Vagina (tissue), 2 donors: ENCODE results near the gene NOXA1. TPM values are rescaled to one million over a fixed set of nuclear protein-coding genes. Genes with fewer than 3 reads are reported as not detected.
"Not testable (repeated sequence)": the region's sequence is repeated elsewhere in the genome, so short reads cannot be mapped to it uniquely, and the experiment has no call there.

Experiments
- DNase-seq, 2 donors: peaks; one replicate each; pipeline ENCODE4 v3.0.0-alpha.2; 2017; ENCODE audit errors: extremely low spot score in 2 of 2
- H3K27ac ChIP-seq: fragments of 200-600 bp; sonication (generic); one replicate; pipeline ENCODE4 v1.5.1; 2019
- H3K27me3 ChIP-seq: fragments of 200-600 bp; sonication (generic); one replicate; pipeline ENCODE4 v1.5.1; 2019
- H3K36me3 ChIP-seq, 2 donors: fragments of 200-600 bp; sonication (generic); one replicate each; pipeline ENCODE4 v1.5.1; 2017 to 2019
- H3K4me1 ChIP-seq: fragments of 200-600 bp; sonication (generic); one replicate; pipeline ENCODE4 v1.5.1; 2019
- H3K4me3 ChIP-seq, 2 donors: fragments of 200-600 bp; sonication (generic); 1 replicate in 1 of 2; 2 replicates in 1 of 2; pipeline ENCODE4 v1.5.1; 2016 to 2019
- H3K9me3 ChIP-seq: fragments of 200-600 bp; sonication (generic); one replicate; pipeline ENCODE4 v1.5.1; 2019
- POLR2A ChIP-seq, 2 donors: fragments of 450-650 bp; IDR thresholded peaks; one replicate each; pipeline ENCODE4 v1.6.1; 2017; ENCODE audit warnings: antibody characterized with exemption in 2 of 2, mild to moderate bottlenecking in 2 of 2, moderate library complexity in 2 of 2
- POLR2AphosphoS5 ChIP-seq, 2 donors: sonication (generic); formaldehyde crosslinking; IDR thresholded peaks; one replicate each; pipeline ENCODE4 v1.9.0; 2017; ENCODE audit warnings: antibody characterized with exemption in 2 of 2, mild to moderate bottlenecking in 2 of 2, low read depth in 1 of 2; ENCODE audit not compliant: insufficient read depth in 1 of 2
- intact Hi-C: fragments of 100-400 bp; cut with DNase I; formaldehyde crosslinking; loops from one replicate; pipeline ENCODE4 v1.15.1; 2023
- total RNA-seq: library from RNA; depleted of rRNA; stranded (reverse); fragments of >200 nt; gene quantifications from one replicate; pipeline ENCODE4 v1.2.3, GENCODE V29; 2016
- TF ChIP-seq, protein P1 (sequence below), 3 experiments: fragments of 450-650 bp in 2 of 3; fragments of 200-600 bp in 1 of 3; sonication (generic) in 1 of 3; IDR thresholded peaks; one replicate each; pipeline ENCODE4 v1.5.1; 2017 to 2019; ENCODE audit warnings: antibody characterized with exemption in 3 of 3, mild to moderate bottlenecking in 2 of 3, moderate library complexity in 2 of 3

Gene NOXA1
- total RNA-seq, 1 donor from 2014 or later, result 2.9 TPM

DNA sequence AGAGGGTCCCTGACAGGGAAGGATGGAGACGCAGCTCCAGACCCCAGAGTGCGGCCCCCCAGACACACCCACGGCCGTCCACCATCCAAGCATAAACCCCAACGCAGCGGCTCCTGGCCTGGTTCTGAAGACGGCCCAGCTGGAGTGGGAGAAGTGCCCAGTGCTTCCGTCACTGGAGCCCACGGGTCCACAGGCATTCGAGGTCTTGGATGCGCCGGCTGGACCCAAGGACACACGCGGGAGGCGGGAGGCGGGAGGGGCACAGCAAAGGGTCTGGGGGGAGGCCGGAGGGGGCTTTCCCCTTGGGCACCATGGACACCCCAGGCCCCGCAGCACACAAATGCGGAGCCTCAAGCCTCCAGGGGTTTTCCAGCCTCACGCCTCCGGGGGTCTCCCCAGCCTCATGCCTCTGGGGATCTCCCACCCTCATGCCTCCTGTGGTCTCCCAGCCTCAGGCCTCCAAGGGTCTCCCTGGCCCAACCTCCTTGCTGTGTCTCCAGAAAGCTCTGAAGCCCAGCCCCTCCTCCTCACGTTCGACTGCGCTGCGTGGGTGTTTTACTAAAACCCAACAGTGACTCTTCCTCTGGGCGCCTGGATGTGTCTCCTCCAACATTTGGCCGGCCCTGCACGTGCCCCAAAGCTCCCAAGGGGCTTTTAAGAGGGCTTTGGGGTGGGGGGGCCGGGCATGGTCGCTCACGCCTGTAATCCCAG lies 15.4 kb upstream of the NOXA1 start:
- H3K9me3 ChIP-seq, result no peaks in the 10 kb centered on the region
- H3K4me3 ChIP-seq, result peak overlapping the region; percentile 39 to 53
- H3K27me3 ChIP-seq, result no peaks in the 10 kb centered on the region
- DNase-seq, result no peak
- intact Hi-C loops, result loop anchor here (5.0 kb wide), 1 partner anchor 110 kb away; no protein-coding TSS in a partner anchor
- H3K27ac ChIP-seq, result peak overlapping the region; percentile 51
- peaks cover 40% of the 10 kb centered on the region for H3K4me1 ChIP-seq
- H3K36me3 ChIP-seq, result no peaks in the 10 kb centered on the region
- no peak for TF ChIP-seq POLR2A (IDR thresholded peaks at IDR 0.05)
- TF ChIP-seq, protein P1, sequence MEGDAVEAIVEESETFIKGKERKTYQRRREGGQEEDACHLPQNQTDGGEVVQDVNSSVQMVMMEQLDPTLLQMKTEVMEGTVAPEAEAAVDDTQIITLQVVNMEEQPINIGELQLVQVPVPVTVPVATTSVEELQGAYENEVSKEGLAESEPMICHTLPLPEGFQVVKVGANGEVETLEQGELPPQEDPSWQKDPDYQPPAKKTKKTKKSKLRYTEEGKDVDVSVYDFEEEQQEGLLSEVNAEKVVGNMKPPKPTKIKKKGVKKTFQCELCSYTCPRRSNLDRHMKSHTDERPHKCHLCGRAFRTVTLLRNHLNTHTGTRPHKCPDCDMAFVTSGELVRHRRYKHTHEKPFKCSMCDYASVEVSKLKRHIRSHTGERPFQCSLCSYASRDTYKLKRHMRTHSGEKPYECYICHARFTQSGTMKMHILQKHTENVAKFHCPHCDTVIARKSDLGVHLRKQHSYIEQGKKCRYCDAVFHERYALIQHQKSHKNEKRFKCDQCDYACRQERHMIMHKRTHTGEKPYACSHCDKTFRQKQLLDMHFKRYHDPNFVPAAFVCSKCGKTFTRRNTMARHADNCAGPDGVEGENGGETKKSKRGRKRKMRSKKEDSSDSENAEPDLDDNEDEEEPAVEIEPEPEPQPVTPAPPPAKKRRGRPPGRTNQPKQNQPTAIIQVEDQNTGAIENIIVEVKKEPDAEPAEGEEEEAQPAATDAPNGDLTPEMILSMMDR (IDR thresholded peaks at IDR 0.05), result no peak
- TF ChIP-seq POLR2AphosphoS5 (IDR thresholded peaks at IDR 0.05; ENCODE audit: insufficient read depth in 1 of 2, low read depth in 1 of 2), result no peak

DNA sequence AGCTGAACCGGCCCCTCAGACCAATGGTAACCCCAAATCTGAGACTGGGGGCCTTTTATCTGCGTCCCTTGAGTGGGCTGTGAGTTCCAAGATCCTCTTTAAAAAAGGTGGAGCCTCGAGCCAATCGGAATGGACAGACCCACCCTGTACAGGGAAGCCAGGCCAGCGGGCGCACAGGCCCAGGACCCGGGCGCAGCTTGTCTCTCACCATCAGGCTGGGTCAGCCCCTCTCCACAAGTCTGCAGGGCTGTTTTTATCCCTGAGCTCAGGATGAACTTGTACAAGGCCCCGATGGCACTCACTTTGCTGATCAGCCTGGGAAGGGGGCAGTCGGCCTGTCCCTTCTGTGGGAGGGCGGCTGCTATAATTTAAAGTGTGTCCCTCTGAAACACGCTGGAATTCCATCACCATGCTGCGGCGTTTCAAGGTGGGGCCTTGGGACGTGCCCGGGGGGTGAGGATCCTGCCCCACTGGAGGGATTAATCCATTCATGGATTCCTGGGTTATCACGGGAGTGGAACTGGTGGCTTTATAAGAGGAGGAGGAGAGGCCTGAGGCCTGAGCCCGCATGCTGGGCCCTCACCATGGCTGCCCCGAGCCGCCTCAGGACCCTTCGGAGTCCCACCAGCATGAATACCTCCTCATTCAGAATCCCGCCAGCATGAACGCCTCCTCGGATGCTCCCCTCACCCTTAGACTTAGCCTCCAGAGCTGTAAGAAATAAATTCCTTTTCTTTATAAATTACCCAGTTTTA lies 14.4 kb upstream of the NOXA1 start:
- no peak for DNase-seq
- H3K4me3 ChIP-seq, result no peak overlapping the region
- no peaks in the 10 kb centered on the region for H3K9me3 ChIP-seq
- H3K27ac ChIP-seq, result no peak overlapping the region
- intact Hi-C loops, result loop anchor here (5.0 kb wide), 1 partner anchor 112 kb away; no protein-coding TSS in a partner anchor
- TF ChIP-seq, protein P1 (IDR thresholded peaks at IDR 0.05), result no peak
- no peak for TF ChIP-seq POLR2A (IDR thresholded peaks at IDR 0.05)
- no peak for TF ChIP-seq POLR2AphosphoS5 (IDR thresholded peaks at IDR 0.05; ENCODE audit: insufficient read depth in 1 of 2, low read depth in 1 of 2)
- no peaks in the 10 kb centered on the region for H3K27me3 ChIP-seq
- H3K4me1 ChIP-seq, result peaks cover 42% of the 10 kb centered on the region
- H3K36me3 ChIP-seq, result no peaks in the 10 kb centered on the region

GRCh38 chr9:137409515-137409914 lies 13.7 kb upstream of the NOXA1 start:
- DNase-seq, result no peak
- H3K27ac ChIP-seq, result no peak overlapping the region
- H3K4me3 ChIP-seq, result no peak overlapping the region
- peaks cover 42% of the 10 kb centered on the region for H3K4me1 ChIP-seq
- no peak for TF ChIP-seq POLR2A (IDR thresholded peaks at IDR 0.05)
- TF ChIP-seq POLR2AphosphoS5 (IDR thresholded peaks at IDR 0.05; ENCODE audit: insufficient read depth in 1 of 2, low read depth in 1 of 2), result no peak
- TF ChIP-seq, protein P1 (IDR thresholded peaks at IDR 0.05), result no peak
- intact Hi-C loops, result loop anchor here (5.0 kb wide), 1 partner anchor 112 kb away; no protein-coding TSS in a partner anchor
- H3K36me3 ChIP-seq, result no peaks in the 10 kb centered on the region
- H3K27me3 ChIP-seq, result no peaks in the 10 kb centered on the region
- H3K9me3 ChIP-seq, result no peaks in the 10 kb centered on the region

- not testable (repeated sequence) for DNase-seq, H3K27ac ChIP-seq, H3K9me3 ChIP-seq, H3K36me3 ChIP-seq, H3K4me3 ChIP-seq, H3K27me3 ChIP-seq
- intact Hi-C loops, result loop anchor here (10.0 kb wide), 1 partner anchor 246 kb away; no protein-coding TSS in a partner anchor
- H3K4me1 ChIP-seq, result peaks cover 42% of the 10 kb centered on the region
Observed at GRCh38 chr9:137410236-137410890, 12.8 kb upstream of the NOXA1 start.

DNA sequence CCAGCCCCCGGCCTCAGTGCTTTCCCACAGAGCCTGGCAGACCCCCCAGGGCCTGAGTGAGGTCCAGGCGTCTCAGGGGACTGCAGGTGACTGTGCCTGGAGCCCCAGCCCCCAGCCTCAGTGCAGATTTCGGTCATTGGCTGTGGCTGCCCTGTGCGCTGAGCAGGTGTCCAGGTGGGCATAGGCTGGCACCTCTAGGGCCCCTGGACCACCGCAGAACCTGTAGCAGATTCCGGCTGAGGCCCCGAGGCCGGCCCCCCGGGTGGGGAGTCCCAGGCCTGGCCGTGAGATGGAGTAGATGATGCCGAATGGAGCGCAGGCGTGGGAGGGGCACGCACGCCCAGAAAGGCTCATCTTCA lies 12.3 kb upstream of the NOXA1 start:
- no peaks in the 10 kb centered on the region for H3K36me3 ChIP-seq
- intact Hi-C loops, result loop anchor here (10.0 kb wide), 1 partner anchor 246 kb away; no protein-coding TSS in a partner anchor
- H3K9me3 ChIP-seq, result no peaks in the 10 kb centered on the region
- no peak for TF ChIP-seq POLR2AphosphoS5 (IDR thresholded peaks at IDR 0.05; ENCODE audit: insufficient read depth in 1 of 2, low read depth in 1 of 2)
- TF ChIP-seq, protein P1 (IDR thresholded peaks at IDR 0.05), result no peak
- no peak for TF ChIP-seq POLR2A (IDR thresholded peaks at IDR 0.05)
- peak overlapping the region; percentile 5 for H3K27ac ChIP-seq
- no peak for DNase-seq
- no peaks in the 10 kb centered on the region for H3K27me3 ChIP-seq
- peaks cover 42% of the 10 kb centered on the region for H3K4me1 ChIP-seq
- no peak overlapping the region for H3K4me3 ChIP-seq
